ENCODE data around the gene POLE. TPM values are rescaled to one million over a fixed set of nuclear protein-coding genes. Genes with fewer than 3 reads are reported as not detected.

POLE gene, protein sequence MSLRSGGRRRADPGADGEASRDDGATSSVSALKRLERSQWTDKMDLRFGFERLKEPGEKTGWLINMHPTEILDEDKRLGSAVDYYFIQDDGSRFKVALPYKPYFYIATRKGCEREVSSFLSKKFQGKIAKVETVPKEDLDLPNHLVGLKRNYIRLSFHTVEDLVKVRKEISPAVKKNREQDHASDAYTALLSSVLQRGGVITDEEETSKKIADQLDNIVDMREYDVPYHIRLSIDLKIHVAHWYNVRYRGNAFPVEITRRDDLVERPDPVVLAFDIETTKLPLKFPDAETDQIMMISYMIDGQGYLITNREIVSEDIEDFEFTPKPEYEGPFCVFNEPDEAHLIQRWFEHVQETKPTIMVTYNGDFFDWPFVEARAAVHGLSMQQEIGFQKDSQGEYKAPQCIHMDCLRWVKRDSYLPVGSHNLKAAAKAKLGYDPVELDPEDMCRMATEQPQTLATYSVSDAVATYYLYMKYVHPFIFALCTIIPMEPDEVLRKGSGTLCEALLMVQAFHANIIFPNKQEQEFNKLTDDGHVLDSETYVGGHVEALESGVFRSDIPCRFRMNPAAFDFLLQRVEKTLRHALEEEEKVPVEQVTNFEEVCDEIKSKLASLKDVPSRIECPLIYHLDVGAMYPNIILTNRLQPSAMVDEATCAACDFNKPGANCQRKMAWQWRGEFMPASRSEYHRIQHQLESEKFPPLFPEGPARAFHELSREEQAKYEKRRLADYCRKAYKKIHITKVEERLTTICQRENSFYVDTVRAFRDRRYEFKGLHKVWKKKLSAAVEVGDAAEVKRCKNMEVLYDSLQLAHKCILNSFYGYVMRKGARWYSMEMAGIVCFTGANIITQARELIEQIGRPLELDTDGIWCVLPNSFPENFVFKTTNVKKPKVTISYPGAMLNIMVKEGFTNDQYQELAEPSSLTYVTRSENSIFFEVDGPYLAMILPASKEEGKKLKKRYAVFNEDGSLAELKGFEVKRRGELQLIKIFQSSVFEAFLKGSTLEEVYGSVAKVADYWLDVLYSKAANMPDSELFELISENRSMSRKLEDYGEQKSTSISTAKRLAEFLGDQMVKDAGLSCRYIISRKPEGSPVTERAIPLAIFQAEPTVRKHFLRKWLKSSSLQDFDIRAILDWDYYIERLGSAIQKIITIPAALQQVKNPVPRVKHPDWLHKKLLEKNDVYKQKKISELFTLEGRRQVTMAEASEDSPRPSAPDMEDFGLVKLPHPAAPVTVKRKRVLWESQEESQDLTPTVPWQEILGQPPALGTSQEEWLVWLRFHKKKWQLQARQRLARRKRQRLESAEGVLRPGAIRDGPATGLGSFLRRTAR (N-terminal part only)
- total RNA-seq (ENCODE audit: low replicate concordance), result 15.0 and 37.4 TPM in 2 replicates

DNA sequence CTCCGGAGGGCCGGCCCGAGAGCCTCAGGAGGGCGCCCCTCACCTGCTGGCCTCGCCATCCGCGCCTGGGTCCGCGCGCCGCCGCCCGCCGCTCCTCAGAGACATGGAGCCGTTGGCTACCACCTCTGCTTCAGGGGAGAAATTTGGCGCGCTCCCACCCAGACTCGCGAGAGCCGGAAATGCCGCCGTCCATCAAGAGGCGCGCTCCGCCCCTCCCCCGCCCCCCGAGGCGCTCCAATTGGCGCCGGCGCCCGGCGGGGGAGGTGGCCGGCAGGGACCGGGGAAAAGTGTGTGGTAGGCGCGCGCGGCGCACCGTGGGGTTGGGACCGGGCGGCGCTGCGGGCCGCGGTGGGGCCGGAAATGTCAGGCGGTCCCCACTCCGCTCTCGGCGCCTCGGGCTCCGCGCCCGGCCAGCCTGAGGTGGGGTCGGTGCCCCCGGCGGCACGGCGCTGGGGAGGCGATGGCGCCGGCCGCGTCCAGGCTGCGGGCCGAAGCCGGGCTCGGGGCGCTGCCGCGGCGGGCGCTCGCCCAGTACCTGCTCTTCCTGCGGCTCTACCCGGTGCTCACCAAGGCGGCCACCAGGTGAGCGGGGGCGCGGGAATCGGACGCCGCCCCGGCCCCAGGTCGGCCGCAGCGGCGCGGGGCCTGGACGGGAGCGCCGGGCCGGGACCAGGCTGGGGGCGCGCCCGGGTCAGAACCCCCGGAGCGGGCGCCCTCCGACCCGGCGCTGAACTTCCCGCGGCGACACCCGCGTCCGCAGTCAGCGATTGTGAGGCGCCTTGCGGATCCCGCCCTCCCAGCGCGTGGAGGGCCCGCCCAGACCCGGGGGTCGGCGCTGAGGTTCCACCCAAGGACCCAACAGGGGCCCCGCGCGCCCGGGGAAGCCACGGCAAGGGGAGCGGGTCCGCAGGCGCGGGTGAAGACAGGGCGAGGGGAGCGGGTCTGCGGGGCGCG lies at the start of gene POLE, which contains the start of gene PXMP2:
Gene POLE (minus strand): TSS at position 132 of the 954 bp plus-strand sequence. CDS start 27 bp downstream, at position 105.
Gene PXMP2 (plus strand): TSS at position 377 of the 954 bp plus-strand sequence. CDS start 84 bp downstream, at position 461.
- TF ChIP-seq, protein P1, sequence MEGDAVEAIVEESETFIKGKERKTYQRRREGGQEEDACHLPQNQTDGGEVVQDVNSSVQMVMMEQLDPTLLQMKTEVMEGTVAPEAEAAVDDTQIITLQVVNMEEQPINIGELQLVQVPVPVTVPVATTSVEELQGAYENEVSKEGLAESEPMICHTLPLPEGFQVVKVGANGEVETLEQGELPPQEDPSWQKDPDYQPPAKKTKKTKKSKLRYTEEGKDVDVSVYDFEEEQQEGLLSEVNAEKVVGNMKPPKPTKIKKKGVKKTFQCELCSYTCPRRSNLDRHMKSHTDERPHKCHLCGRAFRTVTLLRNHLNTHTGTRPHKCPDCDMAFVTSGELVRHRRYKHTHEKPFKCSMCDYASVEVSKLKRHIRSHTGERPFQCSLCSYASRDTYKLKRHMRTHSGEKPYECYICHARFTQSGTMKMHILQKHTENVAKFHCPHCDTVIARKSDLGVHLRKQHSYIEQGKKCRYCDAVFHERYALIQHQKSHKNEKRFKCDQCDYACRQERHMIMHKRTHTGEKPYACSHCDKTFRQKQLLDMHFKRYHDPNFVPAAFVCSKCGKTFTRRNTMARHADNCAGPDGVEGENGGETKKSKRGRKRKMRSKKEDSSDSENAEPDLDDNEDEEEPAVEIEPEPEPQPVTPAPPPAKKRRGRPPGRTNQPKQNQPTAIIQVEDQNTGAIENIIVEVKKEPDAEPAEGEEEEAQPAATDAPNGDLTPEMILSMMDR (IDR thresholded peaks at IDR 0.05; ENCODE audit: insufficient read depth, low read length), result no peak
- DNase-seq (ENCODE audit: low read depth), result peak; percentile 92
- H3K4me3 ChIP-seq (ENCODE audit: low read depth, low read length), result peak within 1 kb of the TSS; percentile 69

DNA sequence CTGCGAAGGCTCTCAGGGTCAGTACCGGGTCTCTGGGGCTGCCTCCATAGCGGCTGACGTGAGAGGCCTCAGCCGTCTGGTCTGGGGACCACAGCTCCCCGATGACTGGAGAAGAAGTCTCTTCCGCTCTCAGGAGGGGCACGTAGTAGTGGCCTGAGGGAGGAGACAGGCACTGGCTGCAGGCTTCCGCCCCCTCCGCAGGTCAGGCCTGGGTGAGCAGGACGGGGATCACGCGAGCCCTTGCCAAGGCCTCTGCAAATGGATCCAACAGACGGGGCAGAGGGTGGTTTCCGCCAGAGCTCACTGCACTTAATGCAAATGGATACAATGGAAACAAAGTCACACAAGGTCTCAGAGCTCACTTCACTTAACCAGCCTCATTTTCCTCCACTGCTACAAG lies 49.8 kb upstream of the POLE start:
- DNase-seq (ENCODE audit: low read depth), result no peak
- TF ChIP-seq, protein P1 (IDR thresholded peaks at IDR 0.05; ENCODE audit: insufficient read depth, low read length), result no peak
- H3K4me3 ChIP-seq (ENCODE audit: low read depth, low read length), result no peak overlapping the region

DNA sequence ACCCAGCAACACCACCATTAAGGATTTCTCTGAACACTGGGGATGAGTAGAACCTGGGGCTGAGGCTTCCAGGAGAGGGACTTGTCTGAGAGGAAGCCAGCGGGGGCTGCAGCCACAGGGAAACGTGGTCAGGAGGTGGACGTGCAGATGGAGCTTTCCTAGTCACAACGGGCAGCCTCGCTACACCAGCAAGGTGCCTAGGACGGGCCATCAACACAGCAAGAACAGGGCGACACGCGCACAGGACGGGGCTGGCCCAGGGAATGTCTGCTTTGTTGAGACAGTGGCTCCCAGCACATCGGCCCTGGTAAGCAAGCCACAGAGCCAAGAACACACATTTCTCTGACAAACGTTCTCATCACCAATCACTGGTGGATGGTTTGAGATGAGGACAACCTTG lies 49.2 kb upstream of the POLE start:
- DNase-seq (ENCODE audit: low read depth), result no peak

DNA sequence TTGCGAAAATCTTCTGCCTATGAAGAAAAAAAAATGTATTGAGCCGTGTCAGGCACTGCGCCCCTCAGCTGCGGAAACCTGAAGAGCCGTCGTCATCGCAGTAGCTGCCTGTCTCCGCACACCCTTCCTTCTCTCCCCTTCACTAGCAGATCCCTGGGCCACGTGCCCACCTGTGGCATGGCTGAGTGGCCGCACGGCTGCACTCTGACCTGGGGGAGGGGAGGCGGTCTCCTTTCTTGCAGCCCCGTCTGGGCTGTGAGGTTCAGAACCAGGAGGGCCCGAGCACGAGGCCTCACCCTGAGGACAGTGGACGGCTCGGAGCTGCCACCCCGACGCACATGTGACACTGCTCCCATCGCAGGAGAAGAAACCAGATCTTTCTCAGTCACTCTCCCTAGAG lies 48.4 kb upstream of the POLE start:
- H3K4me3 ChIP-seq (ENCODE audit: low read depth, low read length), result no peak overlapping the region
- DNase-seq (ENCODE audit: low read depth), result no peak
- TF ChIP-seq, protein P1 (IDR thresholded peaks at IDR 0.05; ENCODE audit: insufficient read depth, low read length), result no peak

More for the DNA sequence above, 49.2 kb upstream of the POLE start:
- no peak overlapping the region for H3K4me3 ChIP-seq (ENCODE audit: low read depth, low read length)
- TF ChIP-seq, protein P1 (IDR thresholded peaks at IDR 0.05; ENCODE audit: insufficient read depth, low read length), result no peak

DNA sequence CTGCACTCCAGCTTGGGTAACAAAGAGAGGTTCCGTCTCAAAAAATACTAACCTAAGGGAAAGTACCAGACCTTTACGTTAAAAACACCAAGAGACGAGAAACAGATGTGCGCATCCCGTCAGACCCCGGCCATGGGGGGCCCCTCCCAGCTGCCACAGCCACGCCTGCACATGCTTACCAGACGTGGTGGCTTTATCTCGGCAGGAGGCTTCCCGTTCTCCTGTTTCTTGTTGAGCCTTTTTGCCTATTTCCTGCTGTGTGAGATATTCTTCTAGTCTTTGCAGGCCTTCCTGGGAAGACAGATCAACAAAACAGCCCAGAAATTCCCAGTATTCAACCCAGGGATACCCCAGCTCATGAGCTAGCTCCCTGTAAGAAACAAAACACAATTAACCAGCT lies 47.1 kb upstream of the POLE start:
- no peak for DNase-seq (ENCODE audit: low read depth)
- TF ChIP-seq, protein P1 (IDR thresholded peaks at IDR 0.05; ENCODE audit: insufficient read depth, low read length), result no peak
- no peak overlapping the region for H3K4me3 ChIP-seq (ENCODE audit: low read depth, low read length)

Measured in fibroblast of the aortic adventitia (primary cell).